ENCODE results near the gene ADSS1. TPM values are rescaled to one million over a fixed set of nuclear protein-coding genes. Genes with fewer than 3 reads are reported as not detected.

Gene ADSS1
- total RNA-seq, 1 experiment from 2014 or later = 9.9 TPM

- H3K9ac ChIP-seq (ENCODE audit: low read length) = peak overlapping the region; percentile 89
- intact Hi-C loops (cut with micrococcal nuclease) = no loop called here
- H3K9me3 ChIP-seq (ENCODE audit: control insufficient read depth in 1 of 2, insufficient read depth in 1 of 2, low read depth in 1 of 2, low read length in 2 of 2) = no peaks in the 10 kb centered on the region
- DNase-seq (ENCODE audit: low read depth, low spot score) (no peak), ATAC-seq (peak; percentile 64)
- no peak overlapping the region for H2AFZ ChIP-seq (ENCODE audit: low read depth, low read length, poor library complexity, severe bottlenecking)
- peak overlapping the region; percentile 89 for H3K4me2 ChIP-seq (ENCODE audit: low read length)
- ChIA-PET CTCF (interaction anchor here (1.0 to 2.4 kb wide), 2 partner anchors 15 to 45 kb away, joined by 4 to 20 read pairs; partner anchors contain the start of gene ADSS1), RAD21 (ENCODE audit: low non-redundant PET in 1 of 2, low total read pairs in 2 of 2, uncharacterized antibody in 2 of 2, unreplicated experiment in 2 of 2) (interaction anchor here (0.8 to 1.3 kb wide), 3 partner anchors 14 kb away, joined by 5 to 6 read pairs (median 5); no protein-coding TSS in a partner anchor), POLR2A (interaction anchor here (1.3 to 3.6 kb wide), 2 partner anchors 11 to 14 kb away, joined by 6 to 21 read pairs; no protein-coding TSS in a partner anchor)
- no peaks in the 10 kb centered on the region for H3K9me2 ChIP-seq (ENCODE audit: insufficient read depth)
- peak overlapping the region; percentile 98 for H3K27ac ChIP-seq (ENCODE audit: low read depth, low read length)
- BruUV-seq (replicated peaks) = TSS peak; percentile 12
- H3K4me1 ChIP-seq (ENCODE audit: control insufficient read depth in 1 of 2, insufficient read depth in 2 of 2, low read length in 2 of 2) = peaks cover 61 to 78% of the 10 kb centered on the region in 2 experiments
- TF ChIP-seq ZNF274 (IDR thresholded peaks at IDR 0.05; ENCODE audit: low read depth, low read length) (no peak), POLR2A (IDR thresholded peaks at IDR 0.05; ENCODE audit: borderline replicate concordance, extremely low read depth, insufficient read depth, insufficient read length) (peak; percentile 40)
- H3K27me3 ChIP-seq (ENCODE audit: insufficient read depth, low read length) = no peaks in the 10 kb centered on the region
- H3K36me3 ChIP-seq (ENCODE audit: control insufficient read depth in 1 of 2, insufficient read depth in 2 of 2, low read length in 2 of 2) = no peaks in the 10 kb centered on the region
- no peaks in the 10 kb centered on the region for H3K79me2 ChIP-seq (ENCODE audit: insufficient read depth, low read length)
- H3K4me3 ChIP-seq (replicated peaks in 1 of 2; ENCODE audit: low read depth in 1 of 2, low read length in 2 of 2) = peak overlapping the region; percentile 48 to 56
- H4K20me1 ChIP-seq (ENCODE audit: insufficient read depth) = no peaks in the 10 kb centered on the region
Observed at GRCh38 chr14:104680056-104680805, 43.8 kb upstream of the ADSS1 start.

- ChIA-PET POLR2A (interaction anchor here (1.1 to 3.6 kb wide), 3 partner anchors 10 to 15 kb away, joined by 4 to 21 read pairs (median 6); no protein-coding TSS in a partner anchor), CTCF (interaction anchor here (0.8 to 2.4 kb wide), 4 partner anchors 15 to 159 kb away, joined by 3 to 20 read pairs (median 4); partner anchors contain the start of gene ADSS1), RAD21 (ENCODE audit: low non-redundant PET in 1 of 2, low total read pairs in 2 of 2, uncharacterized antibody in 2 of 2, unreplicated experiment in 2 of 2) (interaction anchor here (0.7 to 1.3 kb wide), 3 partner anchors 8 to 15 kb away, joined by 5 to 6 read pairs (median 6); partner anchors contain the start of gene INF2 (in 1 of the 2))
- peak overlapping the region; percentile 48 to 56 for H3K4me3 ChIP-seq (replicated peaks in 1 of 2; ENCODE audit: low read depth in 1 of 2, low read length in 2 of 2)
- H3K36me3 ChIP-seq (ENCODE audit: control insufficient read depth in 1 of 2, insufficient read depth in 2 of 2, low read length in 2 of 2) = no peaks in the 10 kb centered on the region
- no peaks in the 10 kb centered on the region for H3K27me3 ChIP-seq (ENCODE audit: insufficient read depth, low read length)
- H2AFZ ChIP-seq (ENCODE audit: low read depth, low read length, poor library complexity, severe bottlenecking) = no peak overlapping the region
- intact Hi-C loops (cut with micrococcal nuclease) = no loop called here
- peak overlapping the region; percentile 89 for H3K4me2 ChIP-seq (ENCODE audit: low read length)
- peak overlapping the region; percentile 98 for H3K27ac ChIP-seq (ENCODE audit: low read depth, low read length)
- DNase-seq (ENCODE audit: low read depth, low spot score) (no peak), ATAC-seq (peak; percentile 28)
- no peaks in the 10 kb centered on the region for H3K9me3 ChIP-seq (ENCODE audit: control insufficient read depth in 1 of 2, insufficient read depth in 1 of 2, low read depth in 1 of 2, low read length in 2 of 2)
- H3K79me2 ChIP-seq (ENCODE audit: insufficient read depth, low read length) = no peaks in the 10 kb centered on the region
- BruUV-seq (replicated peaks) = TSS peak; percentile 22
- H4K20me1 ChIP-seq (ENCODE audit: insufficient read depth) = no peaks in the 10 kb centered on the region
- H3K9me2 ChIP-seq (ENCODE audit: insufficient read depth) = no peaks in the 10 kb centered on the region
- H3K4me1 ChIP-seq (ENCODE audit: control insufficient read depth in 1 of 2, insufficient read depth in 2 of 2, low read length in 2 of 2) = peaks cover 63 to 79% of the 10 kb centered on the region in 2 experiments
- H3K9ac ChIP-seq (ENCODE audit: low read length) = peak overlapping the region; percentile 89
- no peak for TF ChIP-seq RAD21 (IDR thresholded peaks at IDR 0.05; ENCODE audit: low read depth)
- peak in 2 of 3 experiments; percentile 46; a peak in 3 of 6 replicates for TF ChIP-seq CTCF (IDR thresholded peaks at IDR 0.05 in 2 of 3, conservative IDR thresholded peaks at IDR 0.05 in 1 of 3; ENCODE audit: borderline replicate concordance in 1 of 3, insufficient read depth in 1 of 3, low read depth in 2 of 3, low read length in 2 of 3)
- no peak for TF ChIP-seq JUND (IDR thresholded peaks at IDR 0.05)
- TF ChIP-seq ELF1 (IDR thresholded peaks at IDR 0.05; ENCODE audit: borderline replicate concordance, low read depth) = no peak
Observed at GRCh38 chr14:104680806-104681688, 43.0 kb upstream of the ADSS1 start.
